K562 (cell line): ENCODE measurements around the gene PLA1A. TPM values are rescaled to one million over a fixed set of nuclear protein-coding genes. Genes with fewer than 3 reads are reported as not detected.
A peak's percentile ranks its signal among the peaks of the same experiment; 100 is the strongest.

Experiments
- CREBBP ChIP-seq: IDR thresholded peaks from one replicate; pipeline ENCODE4 v1.6.1; 2012; ENCODE audit warnings: low read depth, mild to moderate bottlenecking, control low read depth, inconsistent platforms, low read length
- DPF2 ChIP-seq: fragments of 450-650 bp; IDR thresholded peaks from 2 replicates; pipeline ENCODE4 v1.6.1; 2016
- JUND ChIP-seq, 2 experiments: IDR thresholded peaks; 2 replicates in 1 of 2; 3 replicates in 1 of 2; pipeline ENCODE4 v1.6.1; 2011; ENCODE audit warnings: borderline replicate concordance in 2 of 2, low read depth in 2 of 2, low read length in 2 of 2, improper control_type of control experiment in 1 of 2, missing biosample characterization in 1 of 2, missing genetic modification characterization in 1 of 2, missing genetic modification reagents in 1 of 2
- MAFF ChIP-seq: IDR thresholded peaks from 2 replicates; pipeline ENCODE4 v1.6.1; 2012; ENCODE audit warnings: low read length, improper control_type of control experiment
- MAFG ChIP-seq: fragments of 450-650 bp; conservative IDR thresholded peaks from 2 replicates; pipeline ENCODE4 v1.6.1; 2016; ENCODE audit warnings: missing genetic modification characterization, missing compliant biosample characterization
- PHB ChIP-seq: fragments of 250-450 bp; sonication (Bioruptor Pico); IDR thresholded peaks from 2 replicates; pipeline ENCODE4 v1.5.0; 2021
- PHF20 ChIP-seq: fragments of 450-650 bp; IDR thresholded peaks from 2 replicates; pipeline ENCODE4 v1.6.1; 2018; ENCODE audit not compliant: partially characterized antibody
- SOX6 ChIP-seq: fragments of 450-650 bp; IDR thresholded peaks from 2 replicates; pipeline ENCODE4 v1.6.1; 2014; ENCODE audit warnings: mild to moderate bottlenecking
- SUPT5H ChIP-seq: fragments of 450-650 bp; IDR thresholded peaks from 2 replicates; pipeline ENCODE4 v1.6.1; 2016
- ZFX ChIP-seq: sonication (generic); formaldehyde crosslinking; IDR thresholded peaks from 2 replicates; pipeline ENCODE4 v1.8.0; 2022; ENCODE audit warnings: mild to moderate bottlenecking, missing genetic modification reagents, moderate library complexity
- ZNF239 ChIP-seq: fragments of 250-450 bp; sonication (Bioruptor Pico); IDR thresholded peaks from 2 replicates; pipeline ENCODE4 v1.4.0; 2020; ENCODE audit warnings: mild to moderate bottlenecking
- ZNF583 ChIP-seq: fragments of 250-450 bp; sonication (Bioruptor Pico); IDR thresholded peaks from 2 replicates; pipeline ENCODE4 v1.4.0; 2020
- polyA plus RNA-seq, 8 experiments: library from polyadenylated mRNA; depleted of rRNA in 4 of 8; stranded (reverse) in 5 of 8; unstranded in 3 of 8; fragments of >200 nt; fragmentation: Nextera tagmentation in 2 of 8; fragmentation: Illumina TruSeq in 1 of 8; extraction: Ambion mirVana in 2 of 8; extraction: Trizol in 1 of 8; gene quantifications; 2 replicates each; pipeline versions ENCODE4 v1.2.1 to v1.2.3, GENCODE V29; 2011 to 2014; ENCODE audit warnings: inconsistent platforms in 1 of 8, missing spikeins in 1 of 8
- total RNA-seq, 7 experiments: library from RNA; depleted of rRNA in 6 of 7; stranded (reverse); fragments of >200 nt in 6 of 7; fragmentation: Illumina TruSeq in 2 of 7; extraction: Trizol in 2 of 7; gene quantifications; 2 replicates each; pipeline versions ENCODE4 v1.2.1 to v1.2.3, GENCODE V29; 2011 to 2021; ENCODE audit warnings: low replicate concordance in 1 of 7
- TF ChIP-seq, protein P1 (sequence below): fragments of 450-650 bp; IDR thresholded peaks from 2 replicates; pipeline ENCODE4 v1.7.1; 2018; ENCODE audit warnings: mild to moderate bottlenecking, low read depth; ENCODE audit not compliant: partially characterized antibody
- TF ChIP-seq, protein P2 (sequence below), 3 experiments: fragments of 200-800 bp in 1 of 3; fragments of 250-450 bp in 1 of 3; fragments of 450-650 bp in 1 of 3; sonication (Bioruptor Pico) in 1 of 3; sonication (Bioruptor generic) in 1 of 3; formaldehyde crosslinking in 1 of 3; IDR thresholded peaks; 2 replicates each; pipeline versions ENCODE4 v1.6.1 to v1.8.0; 2016 to 2022; ENCODE audit warnings: mild to moderate bottlenecking in 2 of 3, missing genetic modification characterization in 2 of 3, missing compliant biosample characterization in 1 of 3, moderate library complexity in 1 of 3

The PLA1A gene
- total and polyA plus RNA-seq, 9 of the 15 experiments (the other 6 are each of a cell fraction or from before 2014, with no cell fraction given): not detected

DNA sequence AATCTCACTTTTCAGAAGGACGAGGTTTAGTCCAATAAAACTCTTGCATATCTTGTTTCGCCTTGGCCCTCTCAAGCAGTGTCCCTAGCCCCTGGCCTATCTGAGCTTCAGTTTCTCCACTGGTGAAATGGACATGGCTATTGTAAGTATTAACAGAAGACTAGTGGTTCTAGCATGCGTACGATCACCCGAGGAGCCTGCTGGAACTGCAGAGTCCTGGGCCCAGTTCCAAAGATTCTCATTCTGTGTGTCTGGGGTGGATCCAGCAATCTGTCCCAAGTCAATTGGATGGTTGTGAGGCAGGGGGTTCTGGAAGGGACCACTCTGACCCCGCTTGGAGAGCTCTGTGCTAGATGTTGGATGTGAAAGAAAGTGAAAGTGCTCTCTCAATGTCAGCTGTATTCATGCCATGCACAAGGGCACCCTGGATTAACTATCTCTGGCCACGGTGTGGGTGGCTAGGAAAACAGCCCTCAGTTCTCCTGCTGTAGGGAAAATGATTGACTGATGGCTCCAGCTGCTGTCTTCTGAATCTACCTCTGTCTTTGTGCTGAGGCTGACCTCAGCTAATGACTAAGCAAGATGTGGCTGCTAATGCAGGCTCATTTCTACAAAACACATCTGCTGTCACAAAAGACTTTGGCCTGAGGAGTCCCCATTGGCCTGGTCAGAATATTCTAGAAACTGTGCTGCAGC lies 1.9 kb upstream of the PLA1A start (continued):
- TF ChIP-seq, protein P1, sequence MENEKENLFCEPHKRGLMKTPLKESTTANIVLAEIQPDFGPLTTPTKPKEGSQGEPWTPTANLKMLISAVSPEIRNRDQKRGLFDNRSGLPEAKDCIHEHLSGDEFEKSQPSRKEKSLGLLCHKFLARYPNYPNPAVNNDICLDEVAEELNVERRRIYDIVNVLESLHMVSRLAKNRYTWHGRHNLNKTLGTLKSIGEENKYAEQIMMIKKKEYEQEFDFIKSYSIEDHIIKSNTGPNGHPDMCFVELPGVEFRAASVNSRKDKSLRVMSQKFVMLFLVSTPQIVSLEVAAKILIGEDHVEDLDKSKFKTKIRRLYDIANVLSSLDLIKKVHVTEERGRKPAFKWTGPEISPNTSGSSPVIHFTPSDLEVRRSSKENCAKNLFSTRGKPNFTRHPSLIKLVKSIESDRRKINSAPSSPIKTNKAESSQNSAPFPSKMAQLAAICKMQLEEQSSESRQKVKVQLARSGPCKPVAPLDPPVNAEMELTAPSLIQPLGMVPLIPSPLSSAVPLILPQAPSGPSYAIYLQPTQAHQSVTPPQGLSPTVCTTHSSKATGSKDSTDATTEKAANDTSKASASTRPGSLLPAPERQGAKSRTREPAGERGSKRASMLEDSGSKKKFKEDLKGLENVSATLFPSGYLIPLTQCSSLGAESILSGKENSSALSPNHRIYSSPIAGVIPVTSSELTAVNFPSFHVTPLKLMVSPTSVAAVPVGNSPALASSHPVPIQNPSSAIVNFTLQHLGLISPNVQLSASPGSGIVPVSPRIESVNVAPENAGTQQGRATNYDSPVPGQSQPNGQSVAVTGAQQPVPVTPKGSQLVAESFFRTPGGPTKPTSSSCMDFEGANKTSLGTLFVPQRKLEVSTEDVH: no peak
- TF ChIP-seq ZNF583 (CRISPR knock-in tag): no peak
- peak; percentile 15; the same call in 1 of the 2 replicates for TF ChIP-seq MAFF
- peak; percentile 65 for TF ChIP-seq MAFG (tag)
- TF ChIP-seq, protein P2, sequence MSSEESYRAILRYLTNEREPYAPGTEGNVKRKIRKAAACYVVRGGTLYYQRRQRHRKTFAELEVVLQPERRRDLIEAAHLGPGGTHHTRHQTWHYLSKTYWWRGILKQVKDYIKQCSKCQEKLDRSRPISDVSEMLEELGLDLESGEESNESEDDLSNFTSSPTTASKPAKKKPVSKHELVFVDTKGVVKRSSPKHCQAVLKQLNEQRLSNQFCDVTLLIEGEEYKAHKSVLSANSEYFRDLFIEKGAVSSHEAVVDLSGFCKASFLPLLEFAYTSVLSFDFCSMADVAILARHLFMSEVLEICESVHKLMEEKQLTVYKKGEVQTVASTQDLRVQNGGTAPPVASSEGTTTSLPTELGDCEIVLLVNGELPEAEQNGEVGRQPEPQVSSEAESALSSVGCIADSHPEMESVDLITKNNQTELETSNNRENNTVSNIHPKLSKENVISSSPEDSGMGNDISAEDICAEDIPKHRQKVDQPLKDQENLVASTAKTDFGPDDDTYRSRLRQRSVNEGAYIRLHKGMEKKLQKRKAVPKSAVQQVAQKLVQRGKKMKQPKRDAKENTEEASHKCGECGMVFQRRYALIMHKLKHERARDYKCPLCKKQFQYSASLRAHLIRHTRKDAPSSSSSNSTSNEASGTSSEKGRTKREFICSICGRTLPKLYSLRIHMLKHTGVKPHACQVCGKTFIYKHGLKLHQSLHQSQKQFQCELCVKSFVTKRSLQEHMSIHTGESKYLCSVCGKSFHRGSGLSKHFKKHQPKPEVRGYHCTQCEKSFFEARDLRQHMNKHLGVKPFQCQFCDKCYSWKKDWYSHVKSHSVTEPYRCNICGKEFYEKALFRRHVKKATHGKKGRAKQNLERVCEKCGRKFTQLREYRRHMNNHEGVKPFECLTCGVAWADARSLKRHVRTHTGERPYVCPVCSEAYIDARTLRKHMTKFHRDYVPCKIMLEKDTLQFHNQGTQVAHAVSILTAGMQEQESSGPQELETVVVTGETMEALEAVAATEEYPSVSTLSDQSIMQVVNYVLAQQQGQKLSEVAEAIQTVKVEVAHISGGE (CRISPR knock-in tag; IDR thresholded peaks at IDR 0.05): no peak
- TF ChIP-seq SOX6: no peak
- TF ChIP-seq PHB (CRISPR knock-in tag): no peak
- TF ChIP-seq PHF20: no peak
- no peak for TF ChIP-seq ZFX (CRISPR knock-in tag)
- peak; percentile 46; the same call in 1 of the 2 replicates for TF ChIP-seq JUND (IDR thresholded peaks at IDR 0.05; ENCODE audit: borderline replicate concordance, low read depth, low read length)
- peak; percentile 20; the same call in 1 of the 3 replicates for TF ChIP-seq JUND (tag; IDR thresholded peaks at IDR 0.05; ENCODE audit: borderline replicate concordance, low read depth, low read length)
- no peak for TF ChIP-seq CREBBP
- no peak for TF ChIP-seq ZNF239
- no peak for TF ChIP-seq DPF2
- no peak for TF ChIP-seq SUPT5H
